CD4-positive, alpha-beta T cell (primary cell): ENCODE data around the gene TAAR6. TPM values are rescaled to one million over a fixed set of nuclear protein-coding genes. Genes with fewer than 3 reads are reported as not detected.

Experiments
- ATAC-seq: fragments of 200-7000 bp; cut with Tn5 transposase; one replicate; pipeline ENCODE4 v1.10.0; 2022; ENCODE audit warnings: mild to moderate bottlenecking; ENCODE audit not compliant: poor library complexity
- CTCF ChIA-PET: fragments of 350-600 bp; sonication (Branson Sonifier 250); formaldehyde crosslinking; loops from one replicate; lab custom pipeline; 2021; ENCODE audit warnings: antibody characterized with exemption, inconsistent platforms; lab: Charles Lee
- POLR2A ChIA-PET: fragments of 350-600 bp; sonication (Branson Sonifier 250); formaldehyde crosslinking; loops from one replicate; lab custom pipeline; 2021; ENCODE audit warnings: antibody characterized with exemption, inconsistent platforms; lab: Charles Lee
- DNase-seq, 14 experiments: peaks; one replicate each; pipeline ENCODE4 v3.0.0-alpha.2; 2013 to 2020; ENCODE audit warnings: mixed read lengths in 2 of 14
- H3K27ac ChIP-seq, 2 donors: one replicate each; pipeline versions ENCODE4 v1.5.1 to v1.7.0; 2013; ENCODE audit warnings: low read length in 2 of 2, low read depth in 1 of 2, mild to moderate bottlenecking in 1 of 2
- H3K27me3 ChIP-seq, 2 experiments: 1 replicate in 1 of 2; 2 replicates in 1 of 2; pipeline versions ENCODE4 v1.6.1 to v1.7.0; 2013; ENCODE audit warnings: low read length in 2 of 2, control low read depth in 1 of 2, mild to moderate bottlenecking in 1 of 2, moderate library complexity in 1 of 2; ENCODE audit not compliant: insufficient read depth in 2 of 2, control insufficient read depth in 1 of 2
- H3K36me3 ChIP-seq: one replicate; pipeline ENCODE4 v1.6.1; 2013; ENCODE audit warnings: low read length, control low read depth; ENCODE audit not compliant: insufficient read depth
- H3K4me1 ChIP-seq: one replicate; pipeline ENCODE4 v1.6.1; 2013; ENCODE audit warnings: low read length, control low read depth; ENCODE audit not compliant: insufficient read depth
- H3K4me3 ChIP-seq: one replicate; pipeline ENCODE4 v1.5.1; 2013; ENCODE audit warnings: mild to moderate bottlenecking, low read length, moderate library complexity
- H3K9me3 ChIP-seq, 2 experiments: 1 replicate in 1 of 2; 2 replicates in 1 of 2; pipeline versions ENCODE4 v1.6.1 to v1.7.0; 2013; ENCODE audit warnings: low read length in 2 of 2, mild to moderate bottlenecking in 2 of 2, control low read depth in 1 of 2, moderate library complexity in 1 of 2; ENCODE audit not compliant: control insufficient read depth in 1 of 2, insufficient read depth in 1 of 2
- H3K27ac Mint-ChIP-seq: one replicate; pipeline ENCODE4 v1.8.0; 2020; ENCODE audit warnings: mixed read lengths
- H3K27me3 Mint-ChIP-seq: one replicate; pipeline ENCODE4 v1.8.0; 2021; ENCODE audit warnings: mixed read lengths
- H3K36me3 Mint-ChIP-seq: one replicate; pipeline ENCODE4 v1.8.0; 2021; ENCODE audit warnings: low read depth, mixed read lengths
- H3K4me1 Mint-ChIP-seq: one replicate; pipeline ENCODE4 v1.8.0; 2021; ENCODE audit warnings: low read depth, mixed read lengths
- H3K4me3 Mint-ChIP-seq: one replicate; pipeline ENCODE4 v1.8.0; 2020; ENCODE audit warnings: mild to moderate bottlenecking, mixed read lengths
- H3K9me3 Mint-ChIP-seq: one replicate; pipeline ENCODE4 v1.8.0; 2020; ENCODE audit warnings: mixed read lengths
- CTCF ChIP-seq: fragments of 200-600 bp; IDR thresholded peaks from one replicate; pipeline ENCODE4 v1.8.0; 2022; ENCODE audit warnings: antibody characterized with exemption, mild to moderate bottlenecking
- intact Hi-C, 2 experiments: fragments of 100-400 bp; cut with DNase I in 1 of 2; cut with micrococcal nuclease in 1 of 2; formaldehyde crosslinking; loops; one replicate each; pipeline versions ENCODE4 v1.15.1 to v1.9.0; 2023 to 2025; cut with DNase I, micrococcal nuclease
- total RNA-seq, 174 experiments: library from RNA in 2 of 174; stranded (reverse) in 2 of 174; gene quantifications; one replicate each; pipeline ENCODE4 v1.2.3 and lab custom pipeline; 2021 to 2026

The TAAR6 gene
- total RNA-seq, 2 experiments from 2014 or later, result not detected

GRCh38 chr6:132571774-132572173 is 1.7 kb downstream of the TAAR6 start:
- no peak for ATAC-seq
- no peaks in the 10 kb centered on the region for H3K9me3 Mint-ChIP-seq
- TF ChIP-seq CTCF, result no peak

GRCh38 chr6:132584698-132585097 is 14.6 kb downstream of the TAAR6 start:
- POLR2A ChIA-PET, result no interaction called here
- H3K4me3 Mint-ChIP-seq, result no peak overlapping the region

More at GRCh38 chr6:132571774-132572173, 1.7 kb downstream of the TAAR6 start:
- Histone ChIP-seq H3K27ac (no peak overlapping the region), H3K36me3 (no peaks in the 10 kb centered on the region), H3K4me3 (no peak overlapping the region), H3K27me3 (peaks cover 0 to 5% of the 10 kb centered on the region in 2 experiments), H3K9me3 (no peaks in the 10 kb centered on the region), H3K4me1 (no peaks in the 10 kb centered on the region)
- ChIA-PET POLR2A (interaction anchor here (0.6 kb wide), 1 partner anchor 354 kb away, joined by 4 read pairs; no protein-coding TSS in a partner anchor), CTCF (no interaction called here)
- Mint-ChIP-seq H3K4me3 (no peak overlapping the region), H3K27ac (no peak overlapping the region), H3K4me1 (no peaks in the 10 kb centered on the region), H3K36me3 (no peaks in the 10 kb centered on the region), H3K27me3 (peaks cover 37% of the 10 kb centered on the region)
- DNase-seq, result peak in 2 of 14 experiments; percentile 1 to 10
- intact Hi-C loops, result no loop called here

GRCh38 chr6:132587424-132587823 is 17.3 kb downstream of the TAAR6 start:
- no peak overlapping the region for H3K27ac Mint-ChIP-seq
- H3K27me3 Mint-ChIP-seq, result peaks cover 35% of the 10 kb centered on the region
- intact Hi-C loops, result no loop called here
- no peak overlapping the region for H3K4me3 Mint-ChIP-seq
- no peaks in the 10 kb centered on the region for H3K9me3 ChIP-seq
- no peaks in the 10 kb centered on the region for H3K36me3 ChIP-seq
- CTCF ChIA-PET, result no interaction called here
- no peaks in the 10 kb centered on the region for H3K9me3 Mint-ChIP-seq
- H3K4me3 ChIP-seq, result no peak overlapping the region
- DNase-seq (peak in 2 of 14 experiments; percentile 19 to 34), ATAC-seq (no peak)
- H3K27ac ChIP-seq, result no peak overlapping the region
- TF ChIP-seq CTCF, result no peak
- H3K4me1 ChIP-seq, result no peaks in the 10 kb centered on the region
- POLR2A ChIA-PET, result no interaction called here
- H3K4me1 Mint-ChIP-seq, result no peaks in the 10 kb centered on the region
- no peaks in the 10 kb centered on the region for H3K36me3 Mint-ChIP-seq
- peaks cover 4% of the 10 kb centered on the region in 2 experiments for H3K27me3 ChIP-seq

More at GRCh38 chr6:132584698-132585097, 14.6 kb downstream of the TAAR6 start:
- Histone ChIP-seq H3K9me3 (no peaks in the 10 kb centered on the region), H3K4me1 (no peaks in the 10 kb centered on the region), H3K27ac (no peak overlapping the region), H3K27me3 (peaks cover 0 to 4% of the 10 kb centered on the region in 2 experiments), H3K36me3 (no peaks in the 10 kb centered on the region), H3K4me3 (no peak overlapping the region)
- H3K27me3 Mint-ChIP-seq, result peaks cover 39% of the 10 kb centered on the region
- no peaks in the 10 kb centered on the region for H3K9me3 Mint-ChIP-seq
- H3K27ac Mint-ChIP-seq, result no peak overlapping the region
- H3K36me3 Mint-ChIP-seq, result no peaks in the 10 kb centered on the region
- TF ChIP-seq CTCF, result no peak
- H3K4me1 Mint-ChIP-seq, result no peaks in the 10 kb centered on the region
- intact Hi-C loops, result no loop called here
- CTCF ChIA-PET, result interaction anchor here (0.8 kb wide), 1 partner anchor 9 kb away, joined by 3 read pairs; no protein-coding TSS in a partner anchor
- ATAC-seq, result no peak
- DNase-seq, result no peak
